ENCODE results near the gene ITPRIPL1.
"Not testable (repeated sequence)": the region's sequence is repeated elsewhere in the genome, so short reads cannot be mapped to it uniquely, and the experiment has no call there.

Gene ITPRIPL1

DNA sequence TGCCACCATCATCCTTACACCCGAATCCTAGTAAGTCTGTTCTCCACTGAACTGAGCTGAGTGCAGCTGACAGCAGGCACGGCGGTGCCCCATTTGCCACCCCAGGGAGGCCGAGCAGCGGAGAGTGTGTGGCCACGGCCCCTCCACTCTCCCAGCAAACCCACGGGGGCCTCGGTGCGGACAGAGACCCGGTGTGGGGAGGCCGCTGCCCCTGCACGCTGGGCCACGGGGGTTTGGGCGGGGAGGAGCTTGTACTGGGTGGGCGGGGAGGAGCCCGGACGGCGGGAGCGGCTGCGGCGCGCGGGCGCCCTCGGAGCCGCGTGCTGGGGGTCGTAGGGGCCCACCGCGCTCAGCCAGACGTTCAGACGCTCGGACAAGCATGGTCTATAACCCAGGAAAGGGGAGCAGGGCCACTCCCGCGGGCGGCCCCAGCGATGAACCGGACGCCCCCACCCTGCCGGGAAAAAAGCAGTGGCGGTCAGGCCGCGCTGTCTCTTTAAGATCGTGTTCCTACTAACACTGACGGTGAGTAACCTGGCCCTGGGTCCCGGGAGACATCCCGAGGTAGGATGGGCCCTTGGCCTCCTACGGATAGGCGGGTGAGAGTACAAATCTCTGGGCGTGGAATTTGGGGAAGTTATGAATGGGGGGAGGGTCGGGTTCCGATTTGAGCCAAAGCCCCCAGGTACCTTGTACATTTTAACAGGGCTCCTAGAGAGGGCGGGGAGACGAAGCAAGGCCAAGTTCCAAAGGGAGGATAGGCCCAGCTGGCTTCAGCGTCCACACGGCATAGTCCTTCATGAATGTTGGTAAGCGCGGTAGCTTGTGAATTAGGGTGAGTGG, at the start of gene ITPRIPL1:
TSS of gene ITPRIPL1 (plus strand) at position 277 of the 843 bp plus-strand sequence. CDS start at position 800, 523 bp downstream.
- no peak for DNase-seq (ENCODE audit: low read depth)

GRCh38 chr2:96276787-96277499, 48.2 kb upstream of the ITPRIPL1 start:
- DNase-seq (ENCODE audit: low read depth), result no peak

DNA sequence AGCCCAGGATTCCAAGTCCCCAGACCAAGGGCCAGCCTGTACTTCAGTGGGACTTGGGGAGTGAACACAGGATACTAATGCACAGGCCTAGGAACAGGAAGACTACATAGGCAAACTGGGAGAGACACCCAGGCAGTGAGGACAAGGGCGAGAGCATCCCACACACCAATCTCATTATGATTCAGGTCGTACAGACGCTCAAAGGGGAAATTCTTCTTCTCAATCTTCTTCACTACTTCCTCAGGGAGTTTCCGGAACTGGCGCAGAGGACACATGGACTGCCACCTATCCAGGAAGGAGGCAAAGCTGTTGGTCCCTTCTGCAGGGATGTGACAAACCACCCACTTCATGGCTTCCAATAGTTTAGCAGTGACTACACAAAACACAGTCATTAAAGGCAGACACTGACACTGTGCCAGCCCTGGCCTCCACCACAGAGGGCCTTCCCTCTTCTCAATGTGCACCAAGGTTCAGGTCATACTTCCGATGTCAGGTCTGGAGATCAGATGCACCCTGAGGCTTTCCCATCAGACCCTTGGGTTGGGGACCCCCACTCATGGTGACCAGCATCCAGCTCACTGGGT, 37.8 kb upstream of the ITPRIPL1 start:
- DNase-seq (ENCODE audit: low read depth), result no peak

GRCh38 chr2:96291751-96292150, 33.4 kb upstream of the ITPRIPL1 start:
- DNase-seq (ENCODE audit: low read depth), result no peak

- not testable (repeated sequence) for DNase-seq (ENCODE audit: low read depth)
These were observed 30.8 kb upstream of the ITPRIPL1 start for GRCh38 chr2:96294271-96294670.

- no peak for DNase-seq (ENCODE audit: low read depth)
These were observed 28.2 kb upstream of the ITPRIPL1 start for GRCh38 chr2:96296925-96297324.

GRCh38 chr2:96301865-96302264, 23.3 kb upstream of the ITPRIPL1 start:
- no peak for DNase-seq (ENCODE audit: low read depth)

DNA sequence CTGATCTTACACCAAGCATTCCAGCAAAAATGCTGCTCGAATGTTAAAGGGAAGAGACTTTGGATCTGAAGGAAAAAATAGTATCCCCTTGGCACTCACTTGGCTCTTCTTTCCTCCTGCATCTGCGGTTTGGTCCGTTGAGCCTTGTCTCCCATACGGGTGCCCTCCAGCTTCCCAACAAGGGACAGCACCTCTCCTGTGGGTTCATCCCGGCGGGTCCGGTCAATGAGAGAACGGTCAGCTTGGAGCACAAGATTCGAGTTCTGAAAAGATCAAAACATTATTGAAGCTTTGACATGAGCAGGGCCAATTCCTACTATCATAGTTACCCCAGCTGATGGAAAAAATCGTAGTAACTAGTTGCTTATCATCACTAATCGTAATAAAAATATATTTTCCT, 20.5 kb upstream of the ITPRIPL1 start:
- no peak for DNase-seq (ENCODE audit: low read depth)

- DNase-seq (ENCODE audit: low read depth), result peak; percentile 79
These were observed 19.8 kb upstream of the ITPRIPL1 start, which contains the start of gene SNRNP200 for GRCh38 chr2:96305091-96305978. TSS of gene SNRNP200 (minus strand) at chr2:96305546. CDS start at chr2:96305437, 109 bp downstream.

DNA sequence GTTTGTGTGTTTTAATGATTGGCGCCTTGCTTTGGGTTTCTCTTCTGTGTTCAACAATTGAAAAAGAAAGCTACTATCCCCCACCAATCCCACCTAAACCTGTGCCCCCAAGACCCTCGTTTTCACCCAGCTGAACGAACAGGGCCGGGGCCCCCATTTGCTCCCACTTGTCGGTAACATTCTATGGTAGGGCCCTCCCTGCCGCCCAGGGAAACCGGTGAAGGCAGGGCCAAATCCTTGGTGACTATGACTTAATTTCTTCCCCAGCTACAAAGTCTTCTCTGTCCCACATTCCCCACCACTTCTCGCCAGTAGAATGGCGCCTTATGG, 19.2 kb upstream of the ITPRIPL1 start:
- DNase-seq (ENCODE audit: low read depth), result no peak

- no peak for DNase-seq (ENCODE audit: low read depth)
These were observed 18.7 kb upstream of the ITPRIPL1 start for GRCh38 chr2:96306370-96306769.

- no peak for DNase-seq (ENCODE audit: low read depth)
These were observed 16.9 kb upstream of the ITPRIPL1 start for GRCh38 chr2:96308248-96308647.

GRCh38 chr2:96315005-96315399, 10.1 kb upstream of the ITPRIPL1 start:
- no peak for DNase-seq (ENCODE audit: low read depth)

DNA sequence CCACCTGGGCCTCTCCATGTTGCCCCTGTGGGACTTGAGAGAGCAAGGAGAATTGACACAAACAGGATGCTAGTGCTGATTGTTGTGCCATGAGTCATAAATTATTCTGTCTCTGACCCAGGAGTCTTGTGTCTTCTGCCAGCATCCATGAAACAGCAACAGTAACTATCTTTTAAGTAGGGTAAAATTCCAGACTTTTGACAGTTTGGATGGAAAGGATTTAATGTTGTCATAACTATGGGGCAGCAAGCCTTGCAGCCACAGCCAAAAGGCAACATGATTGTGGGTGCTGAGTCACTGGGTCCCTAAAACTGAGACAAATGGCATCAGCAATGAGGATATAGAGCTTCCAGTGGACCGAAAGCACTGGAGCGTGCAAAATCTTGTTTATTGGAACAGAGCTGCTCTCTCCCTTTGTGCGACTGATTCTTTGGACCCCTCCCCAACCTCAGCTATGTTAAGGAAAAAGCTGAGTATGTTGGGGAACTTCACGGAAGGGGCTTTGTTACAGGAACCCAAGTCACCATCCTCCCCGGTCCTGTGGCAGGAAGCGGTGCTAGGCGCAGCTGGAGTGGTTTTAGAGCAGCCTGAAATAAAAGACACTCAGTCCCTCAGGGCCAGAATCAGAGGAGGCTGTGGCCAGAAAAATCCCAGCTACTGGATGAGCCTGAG, 9.6 kb upstream of the ITPRIPL1 start:
- DNase-seq (ENCODE audit: low read depth), result peak; percentile 82

DNA sequence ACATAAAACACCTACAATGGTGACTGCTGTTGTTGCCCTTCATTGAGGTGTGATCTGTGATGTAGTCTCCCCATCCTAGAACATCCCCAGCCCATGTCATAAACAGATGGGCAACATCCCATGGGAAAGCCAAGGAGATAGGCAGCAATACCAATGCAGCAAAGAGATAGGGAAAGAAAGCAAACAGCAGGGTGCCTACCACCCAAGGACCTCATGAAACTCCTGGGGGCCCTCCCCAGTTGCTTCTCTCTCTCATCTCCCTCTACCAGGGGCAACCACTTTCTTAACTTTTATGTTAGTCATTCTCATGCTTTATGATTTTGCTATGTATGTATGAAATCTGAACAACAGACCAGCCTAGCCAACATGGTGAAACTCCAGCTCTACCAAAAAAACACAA, 8.1 kb upstream of the ITPRIPL1 start:
- DNase-seq (ENCODE audit: low read depth), result no peak

- no peak for DNase-seq (ENCODE audit: low read depth)
These were observed 7.5 kb upstream of the ITPRIPL1 start for GRCh38 chr2:96317584-96317997.

DNA sequence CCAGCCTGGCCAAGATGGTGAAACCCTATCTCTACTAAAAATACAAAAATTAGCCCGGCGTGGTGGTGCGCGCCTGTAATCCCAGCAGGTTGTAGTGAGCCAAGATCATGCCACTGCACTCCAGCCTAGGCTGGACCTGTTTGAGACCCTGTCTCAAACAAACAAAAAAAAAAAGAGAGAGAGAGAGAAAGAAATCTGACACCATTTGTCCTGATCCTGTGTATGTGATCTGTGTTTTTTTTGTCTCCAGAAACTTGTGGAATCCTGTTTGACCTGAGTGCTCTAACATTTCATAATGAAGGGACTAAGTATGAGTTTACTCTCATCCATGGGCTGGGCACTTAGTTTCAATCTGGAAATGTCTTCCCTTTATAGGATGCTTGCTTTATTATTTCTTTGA, 6.4 kb upstream of the ITPRIPL1 start:
- DNase-seq (ENCODE audit: low read depth), result no peak

GRCh38 chr2:96319396-96319795, 5.7 kb upstream of the ITPRIPL1 start:
- DNase-seq (ENCODE audit: low read depth), result no peak

DNA sequence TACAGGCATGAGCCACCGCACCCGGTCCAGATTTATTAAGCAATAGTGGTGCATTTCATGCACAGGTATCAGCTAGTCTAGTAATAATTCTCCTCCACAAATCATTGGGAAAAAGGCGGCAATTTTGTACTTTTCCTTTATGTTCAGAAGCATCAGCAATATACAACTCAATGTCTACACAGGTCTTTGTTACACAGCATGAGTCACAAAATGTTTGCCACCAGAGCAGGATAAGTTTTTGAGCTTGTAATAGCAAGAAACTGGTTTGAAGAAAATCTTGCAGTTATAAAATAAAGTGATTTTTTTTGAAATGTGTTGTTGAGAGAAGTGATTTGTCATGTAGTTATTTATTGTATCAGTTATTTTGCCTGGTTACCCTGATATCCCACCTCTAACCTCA, 4.8 kb upstream of the ITPRIPL1 start:
- no peak for DNase-seq (ENCODE audit: low read depth)

DNA sequence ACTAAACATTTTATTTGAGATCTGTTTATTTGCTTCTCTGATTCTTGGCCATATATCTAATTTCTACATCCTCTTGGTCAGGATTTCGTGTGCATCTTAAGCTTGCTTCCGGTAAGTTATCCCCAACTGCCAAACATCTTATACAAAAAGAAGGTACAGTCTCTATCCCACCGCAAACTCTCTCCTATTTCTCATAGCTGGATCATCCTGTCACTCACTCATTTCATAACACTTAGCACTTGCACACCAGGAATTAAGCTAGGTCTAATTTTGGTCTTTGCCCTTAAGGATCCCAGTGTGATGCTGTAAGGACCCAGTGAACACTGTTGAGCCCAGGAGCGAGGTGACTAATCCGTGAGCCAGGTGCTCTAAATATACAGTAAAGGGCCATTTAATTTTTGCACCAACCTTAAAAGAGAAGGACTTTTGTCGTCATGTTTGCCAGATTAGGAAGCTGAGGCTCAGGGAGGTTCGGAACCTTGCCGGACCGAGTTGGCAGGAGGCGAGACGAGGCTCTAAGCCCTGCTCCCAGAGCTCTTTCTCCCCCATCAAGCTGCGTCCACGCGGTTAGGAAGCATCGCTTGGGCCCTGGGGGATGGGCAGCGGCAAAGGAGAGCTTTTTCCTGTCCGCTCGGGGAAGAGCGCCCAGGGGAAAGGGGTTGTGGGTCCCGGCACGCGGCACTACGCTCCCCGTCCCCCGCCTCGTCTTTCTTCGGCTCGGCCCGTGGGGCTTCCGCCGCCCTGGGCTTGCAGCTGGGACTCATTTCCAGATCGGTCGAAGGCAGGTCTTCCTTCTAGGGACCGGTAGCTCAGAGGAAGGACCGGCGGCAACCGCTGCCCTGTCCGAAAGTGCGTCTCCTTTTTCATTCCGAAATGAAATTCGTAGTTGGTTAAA, 4.1 kb upstream of the ITPRIPL1 start:
- DNase-seq (ENCODE audit: low read depth), result no peak

Data from iris pigment epithelial cell (primary cell).